ENCODE results near the gene MKX. TPM values are rescaled to one million over a fixed set of nuclear protein-coding genes. Genes with fewer than 3 reads are reported as not detected.
"Not testable (repeated sequence)": the region's sequence is repeated elsewhere in the genome, so short reads cannot be mapped to it uniquely, and the experiment has no call there.

The MKX gene
- polyA plus RNA-seq, 3 donors from 2014 or later, result not detected

- Mint-ChIP-seq H3K9me3 (no peaks in the 10 kb centered on the region), H3K27ac (no peak overlapping the region), H3K27me3 (ENCODE audit: low read depth in 3 of 3) (peaks cover 2 to 9% (median 8%) of the 10 kb centered on the region in 3 donors), H3K36me3 (no peaks in the 10 kb centered on the region), H3K4me3 (no peak overlapping the region), H3K4me1 (no peaks in the 10 kb centered on the region)
- DNase-seq, result no peak
These were observed 49.9 kb downstream of the MKX start for GRCh38 chr10:27695706-27696105.

GRCh38 chr10:27695088-27695487 is 50.5 kb downstream of the MKX start:
- H3K9me3 Mint-ChIP-seq, result no peaks in the 10 kb centered on the region
- peaks cover 2 to 9% (median 8%) of the 10 kb centered on the region in 3 donors for H3K27me3 Mint-ChIP-seq (ENCODE audit: low read depth in 3 of 3)
- no peaks in the 10 kb centered on the region for H3K36me3 Mint-ChIP-seq
- no peaks in the 10 kb centered on the region for H3K4me1 Mint-ChIP-seq
- H3K4me3 Mint-ChIP-seq, result no peak overlapping the region
- DNase-seq, result no peak
- H3K27ac Mint-ChIP-seq, result no peak overlapping the region

GRCh38 chr10:27692663-27693062 is 53.0 kb downstream of the MKX start:
- no peaks in the 10 kb centered on the region for H3K4me1 Mint-ChIP-seq
- no peaks in the 10 kb centered on the region for H3K36me3 Mint-ChIP-seq
- no peaks in the 10 kb centered on the region for H3K9me3 Mint-ChIP-seq
- no peak for DNase-seq
- peaks cover 2 to 8% (median 5%) of the 10 kb centered on the region in 3 donors for H3K27me3 Mint-ChIP-seq (ENCODE audit: low read depth in 3 of 3)
- H3K4me3 Mint-ChIP-seq, result no peak overlapping the region
- H3K27ac Mint-ChIP-seq, result no peak overlapping the region

- H3K9me3 Mint-ChIP-seq, result no peaks in the 10 kb centered on the region
- H3K4me1 Mint-ChIP-seq, result no peaks in the 10 kb centered on the region
- no peak overlapping the region for H3K4me3 Mint-ChIP-seq
- peaks cover 2 to 8% (median 7%) of the 10 kb centered on the region in 3 donors for H3K27me3 Mint-ChIP-seq (ENCODE audit: low read depth in 3 of 3)
- no peaks in the 10 kb centered on the region for H3K36me3 Mint-ChIP-seq
- H3K27ac Mint-ChIP-seq, result no peak overlapping the region
- no peak for DNase-seq
These were observed 56.6 kb downstream of the MKX start for GRCh38 chr10:27688991-27689390.

GRCh38 chr10:27688276-27688675 is 57.3 kb downstream of the MKX start:
- Mint-ChIP-seq H3K4me1 (no peaks in the 10 kb centered on the region), H3K27ac (no peak overlapping the region), H3K27me3 (ENCODE audit: low read depth in 3 of 3) (peaks cover 2 to 8% (median 3%) of the 10 kb centered on the region in 3 donors), H3K36me3 (no peaks in the 10 kb centered on the region), H3K9me3 (no peaks in the 10 kb centered on the region), H3K4me3 (no peak overlapping the region)
- no peak for DNase-seq

- Mint-ChIP-seq H3K27me3 (ENCODE audit: low read depth in 3 of 3) (peaks cover 1 to 8% (median 3%) of the 10 kb centered on the region in 3 donors), H3K9me3 (no peaks in the 10 kb centered on the region)
- DNase-seq, result no peak
These were observed 57.9 kb downstream of the MKX start for GRCh38 chr10:27687743-27688142.

GRCh38 chr10:27687326-27687725 is 58.3 kb downstream of the MKX start:
- Mint-ChIP-seq H3K9me3 (no peaks in the 10 kb centered on the region), H3K27me3 (ENCODE audit: low read depth in 3 of 3) (peaks cover 0 to 8% (median 3%) of the 10 kb centered on the region in 3 donors), H3K36me3 (no peaks in the 10 kb centered on the region), H3K27ac (no peak overlapping the region), H3K4me1 (no peaks in the 10 kb centered on the region), H3K4me3 (no peak overlapping the region)
- no peak for DNase-seq

More at GRCh38 chr10:27687743-27688142, 57.9 kb downstream of the MKX start:
- Mint-ChIP-seq H3K27ac (no peak overlapping the region), H3K36me3 (no peaks in the 10 kb centered on the region), H3K4me1 (no peaks in the 10 kb centered on the region), H3K4me3 (no peak overlapping the region)

- DNase-seq, result no peak
- H3K36me3 Mint-ChIP-seq, result no peaks in the 10 kb centered on the region
- H3K4me1 Mint-ChIP-seq, result no peaks in the 10 kb centered on the region
- no peak overlapping the region for H3K27ac Mint-ChIP-seq
- H3K4me3 Mint-ChIP-seq, result no peak overlapping the region
- H3K9me3 Mint-ChIP-seq, result no peaks in the 10 kb centered on the region
- peaks cover 0 to 4% (median 3%) of the 10 kb centered on the region in 3 donors for H3K27me3 Mint-ChIP-seq (ENCODE audit: low read depth in 3 of 3)
These were observed 59.9 kb downstream of the MKX start for GRCh38 chr10:27685681-27686080.

GRCh38 chr10:27683226-27683625 is 62.4 kb downstream of the MKX start:
- no peaks in the 10 kb centered on the region for H3K9me3 Mint-ChIP-seq
- H3K4me1 Mint-ChIP-seq, result no peaks in the 10 kb centered on the region
- peaks cover 2 to 4% (median 2%) of the 10 kb centered on the region in 3 donors for H3K27me3 Mint-ChIP-seq (ENCODE audit: low read depth in 3 of 3)
- H3K4me3 Mint-ChIP-seq, result no peak overlapping the region
- DNase-seq, result no peak
- H3K36me3 Mint-ChIP-seq, result no peaks in the 10 kb centered on the region
- no peak overlapping the region for H3K27ac Mint-ChIP-seq

GRCh38 chr10:27681795-27682194 is 63.8 kb downstream of the MKX start:
- H3K36me3 Mint-ChIP-seq, H3K9me3 Mint-ChIP-seq, H3K4me3 Mint-ChIP-seq: not testable (repeated sequence)

GRCh38 chr10:27680691-27681605 is 64.7 kb downstream of the MKX start:
- Mint-ChIP-seq H3K4me3 (no peak overlapping the region), H3K9me3 (no peaks in the 10 kb centered on the region), H3K4me1 (no peaks in the 10 kb centered on the region), H3K36me3 (no peaks in the 10 kb centered on the region), H3K27ac (no peak overlapping the region), H3K27me3 (ENCODE audit: low read depth in 3 of 3) (peaks cover 2 to 4% (median 2%) of the 10 kb centered on the region in 3 donors)
- no peak for DNase-seq

More at GRCh38 chr10:27681795-27682194, 63.8 kb downstream of the MKX start:
- not testable (repeated sequence) for H3K27me3 Mint-ChIP-seq (ENCODE audit: low read depth in 3 of 3); H3K27ac Mint-ChIP-seq; DNase-seq; H3K4me1 Mint-ChIP-seq

- Mint-ChIP-seq H3K27ac (no peak overlapping the region), H3K36me3 (no peaks in the 10 kb centered on the region), H3K4me1 (no peaks in the 10 kb centered on the region), H3K9me3 (no peaks in the 10 kb centered on the region), H3K27me3 (ENCODE audit: low read depth in 3 of 3) (peaks cover 0 to 2% (median 2%) of the 10 kb centered on the region in 3 donors), H3K4me3 (no peak overlapping the region)
- no peak for DNase-seq
These were observed 65.5 kb downstream of the MKX start for GRCh38 chr10:27680006-27680557.

- Mint-ChIP-seq H3K36me3 (no peaks in the 10 kb centered on the region), H3K4me3 (no peak overlapping the region), H3K27ac (no peak overlapping the region), H3K27me3 (ENCODE audit: low read depth in 3 of 3) (peaks cover 0 to 2% (median 2%) of the 10 kb centered on the region in 3 donors), H3K4me1 (no peaks in the 10 kb centered on the region), H3K9me3 (no peaks in the 10 kb centered on the region)
- no peak for DNase-seq
These were observed 66.2 kb downstream of the MKX start for GRCh38 chr10:27679369-27679912.

- Mint-ChIP-seq H3K4me3 (no peak overlapping the region), H3K9me3 (no peaks in the 10 kb centered on the region), H3K27ac (no peak overlapping the region), H3K4me1 (no peaks in the 10 kb centered on the region), H3K36me3 (no peaks in the 10 kb centered on the region), H3K27me3 (ENCODE audit: low read depth in 3 of 3) (peaks cover 2 to 5% (median 2%) of the 10 kb centered on the region in 3 donors)
- DNase-seq, result no peak
These were observed 67.5 kb downstream of the MKX start for GRCh38 chr10:27678166-27678565.

Data from immature natural killer cell (primary cell).